ENCODE results near the gene SEMA6B. TPM values are rescaled to one million over a fixed set of nuclear protein-coding genes. Genes with fewer than 3 reads are reported as not detected.

Gene SEMA6B
- total RNA-seq, 1 donor from 2014 or later = 25.3 TPM

DNA sequence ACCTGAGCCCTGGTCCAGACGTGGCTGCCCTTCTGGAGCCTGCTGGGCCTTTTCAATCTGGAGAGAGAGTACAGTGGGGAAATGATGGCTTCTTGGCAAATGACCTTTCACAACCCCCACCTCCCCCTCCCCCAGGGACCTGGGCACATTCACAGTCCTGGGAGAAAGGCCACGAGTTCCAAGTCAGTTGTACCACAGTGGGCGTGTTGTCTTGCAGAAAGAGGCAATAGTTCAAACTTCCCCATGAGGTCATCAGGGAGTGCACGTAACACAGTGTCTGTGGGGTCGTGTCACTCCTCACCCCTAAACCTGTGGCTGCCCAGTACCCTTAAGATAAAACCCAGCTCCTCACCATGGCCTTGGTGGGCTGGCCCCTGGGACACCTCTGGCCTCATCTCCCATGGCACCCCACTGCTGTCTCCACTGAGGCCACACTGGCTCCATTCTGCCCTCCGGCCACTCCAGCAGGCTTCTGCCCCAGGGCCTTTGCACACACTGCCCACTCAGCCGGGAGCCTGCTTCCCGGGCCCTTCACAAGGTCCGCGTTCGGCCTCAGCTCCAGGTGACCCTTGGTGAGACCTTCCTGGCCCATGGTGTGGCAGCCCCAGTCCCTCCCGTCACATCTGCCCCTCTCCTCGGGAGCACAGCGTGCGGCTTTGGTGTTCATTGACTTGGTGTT is 54.5 kb downstream of the SEMA6B start:
- H3K27ac Mint-ChIP-seq (ENCODE audit: unreplicated experiment) = no peak overlapping the region
- no peaks in the 10 kb centered on the region for H3K27me3 Mint-ChIP-seq (ENCODE audit: low read depth)
- no peak overlapping the region for H3K4me3 Mint-ChIP-seq
- TF ChIP-seq, protein P1, sequence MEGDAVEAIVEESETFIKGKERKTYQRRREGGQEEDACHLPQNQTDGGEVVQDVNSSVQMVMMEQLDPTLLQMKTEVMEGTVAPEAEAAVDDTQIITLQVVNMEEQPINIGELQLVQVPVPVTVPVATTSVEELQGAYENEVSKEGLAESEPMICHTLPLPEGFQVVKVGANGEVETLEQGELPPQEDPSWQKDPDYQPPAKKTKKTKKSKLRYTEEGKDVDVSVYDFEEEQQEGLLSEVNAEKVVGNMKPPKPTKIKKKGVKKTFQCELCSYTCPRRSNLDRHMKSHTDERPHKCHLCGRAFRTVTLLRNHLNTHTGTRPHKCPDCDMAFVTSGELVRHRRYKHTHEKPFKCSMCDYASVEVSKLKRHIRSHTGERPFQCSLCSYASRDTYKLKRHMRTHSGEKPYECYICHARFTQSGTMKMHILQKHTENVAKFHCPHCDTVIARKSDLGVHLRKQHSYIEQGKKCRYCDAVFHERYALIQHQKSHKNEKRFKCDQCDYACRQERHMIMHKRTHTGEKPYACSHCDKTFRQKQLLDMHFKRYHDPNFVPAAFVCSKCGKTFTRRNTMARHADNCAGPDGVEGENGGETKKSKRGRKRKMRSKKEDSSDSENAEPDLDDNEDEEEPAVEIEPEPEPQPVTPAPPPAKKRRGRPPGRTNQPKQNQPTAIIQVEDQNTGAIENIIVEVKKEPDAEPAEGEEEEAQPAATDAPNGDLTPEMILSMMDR (conservative IDR thresholded peaks at IDR 0.05) = no peak
- DNase-seq (ENCODE audit: low read depth, low spot score) = no peak
- no peaks in the 10 kb centered on the region for H3K4me1 Mint-ChIP-seq
- H3K9me3 Mint-ChIP-seq = no peaks in the 10 kb centered on the region
- peaks cover 3% of the 10 kb centered on the region for H3K36me3 Mint-ChIP-seq (ENCODE audit: low read depth)

DNA sequence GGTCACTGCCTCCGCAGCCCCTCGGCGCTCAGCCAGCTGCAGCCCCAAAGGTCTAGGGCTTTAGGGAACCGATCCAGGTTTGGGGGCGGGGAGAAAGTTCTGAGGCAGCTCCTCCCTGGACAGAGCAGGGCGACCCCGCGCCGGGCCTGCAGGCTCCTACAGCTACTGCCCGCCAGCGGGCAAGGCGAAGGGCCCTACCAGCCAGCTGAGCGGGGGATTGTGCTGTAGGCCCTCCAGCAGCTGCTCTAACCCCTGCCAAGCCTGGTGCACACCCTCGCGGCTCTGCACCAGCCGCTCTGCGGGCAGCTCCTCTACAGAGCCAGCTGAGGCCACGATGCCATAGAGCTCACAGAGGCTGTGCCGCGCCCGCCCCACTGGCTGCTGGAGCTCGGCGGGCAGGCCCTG is 55.2 kb downstream of the SEMA6B start:
- H3K4me1 Mint-ChIP-seq = no peaks in the 10 kb centered on the region
- TF ChIP-seq, protein P1 (conservative IDR thresholded peaks at IDR 0.05) = no peak
- peaks cover 3% of the 10 kb centered on the region for H3K36me3 Mint-ChIP-seq (ENCODE audit: low read depth)
- no peaks in the 10 kb centered on the region for H3K9me3 Mint-ChIP-seq
- no peak overlapping the region for H3K4me3 Mint-ChIP-seq
- H3K27ac Mint-ChIP-seq (ENCODE audit: unreplicated experiment) = no peak overlapping the region
- no peaks in the 10 kb centered on the region for H3K27me3 Mint-ChIP-seq (ENCODE audit: low read depth)
- no peak for DNase-seq (ENCODE audit: low read depth, low spot score)

DNA sequence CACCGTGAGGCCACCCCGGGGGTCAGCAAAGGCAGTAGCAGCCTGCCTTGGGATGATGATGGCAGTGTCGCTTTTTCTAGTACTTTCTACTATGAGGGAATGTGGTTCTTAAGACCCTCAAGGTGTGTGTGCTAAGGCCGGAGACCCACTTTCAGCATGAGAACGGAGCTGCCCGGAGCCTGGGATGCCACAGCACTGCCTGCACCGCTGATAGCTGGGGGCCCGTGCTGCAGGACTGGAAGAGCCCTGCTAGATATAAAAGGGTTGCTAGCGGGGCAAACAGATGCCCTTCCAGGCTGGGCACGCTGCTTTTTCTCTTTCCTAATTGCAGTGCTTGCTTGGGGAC is 55.7 kb downstream of the SEMA6B start:
- TF ChIP-seq, protein P1 (conservative IDR thresholded peaks at IDR 0.05) = no peak
- Mint-ChIP-seq H3K27ac (ENCODE audit: unreplicated experiment) (no peak overlapping the region), H3K36me3 (ENCODE audit: low read depth) (peaks cover 3% of the 10 kb centered on the region), H3K4me3 (no peak overlapping the region), H3K9me3 (no peaks in the 10 kb centered on the region), H3K4me1 (no peaks in the 10 kb centered on the region), H3K27me3 (ENCODE audit: low read depth) (no peaks in the 10 kb centered on the region)
- no peak for DNase-seq (ENCODE audit: low read depth, low spot score)

DNA sequence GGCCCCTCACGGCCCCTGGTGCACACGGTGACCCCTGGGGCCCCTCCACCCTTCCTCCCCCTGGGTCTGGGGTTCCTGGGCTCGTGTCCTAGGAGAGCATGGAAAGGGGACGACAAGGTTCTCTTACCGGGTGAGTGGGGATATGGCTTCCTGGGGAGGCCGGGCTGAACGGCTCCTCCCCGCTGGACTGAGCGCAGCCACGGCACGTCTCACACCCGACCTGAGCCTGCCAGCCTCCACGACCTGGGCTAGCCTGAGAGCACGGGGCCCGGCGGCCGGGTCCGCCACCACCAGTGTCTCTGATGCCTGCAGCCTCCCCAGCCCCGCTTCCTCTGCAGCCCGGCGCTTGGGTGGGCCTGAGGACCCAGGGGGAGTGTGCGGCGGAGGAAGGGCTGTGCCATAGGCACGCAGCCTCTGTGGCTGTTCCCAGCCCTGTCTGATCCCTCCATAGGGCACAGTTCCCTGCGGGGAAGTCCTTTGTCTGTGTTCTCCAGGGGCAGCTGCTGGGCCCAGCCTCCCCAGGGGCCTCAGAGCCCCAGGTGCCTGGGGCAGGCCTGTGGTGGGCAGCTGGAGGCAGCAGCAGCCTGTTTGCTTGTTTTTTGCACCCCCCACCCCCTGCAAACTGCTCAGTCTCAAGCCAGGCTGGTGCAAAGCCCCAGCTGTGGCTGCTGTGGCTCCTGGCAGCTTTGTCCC is 56.2 kb downstream of the SEMA6B start:
- Mint-ChIP-seq H3K27me3 (ENCODE audit: low read depth) (no peaks in the 10 kb centered on the region), H3K27ac (ENCODE audit: unreplicated experiment) (no peak overlapping the region), H3K4me3 (no peak overlapping the region), H3K9me3 (no peaks in the 10 kb centered on the region), H3K36me3 (ENCODE audit: low read depth) (peaks cover 3% of the 10 kb centered on the region), H3K4me1 (no peaks in the 10 kb centered on the region)
- TF ChIP-seq, protein P1 (conservative IDR thresholded peaks at IDR 0.05) = no peak
- no peak for DNase-seq (ENCODE audit: low read depth, low spot score)

DNA sequence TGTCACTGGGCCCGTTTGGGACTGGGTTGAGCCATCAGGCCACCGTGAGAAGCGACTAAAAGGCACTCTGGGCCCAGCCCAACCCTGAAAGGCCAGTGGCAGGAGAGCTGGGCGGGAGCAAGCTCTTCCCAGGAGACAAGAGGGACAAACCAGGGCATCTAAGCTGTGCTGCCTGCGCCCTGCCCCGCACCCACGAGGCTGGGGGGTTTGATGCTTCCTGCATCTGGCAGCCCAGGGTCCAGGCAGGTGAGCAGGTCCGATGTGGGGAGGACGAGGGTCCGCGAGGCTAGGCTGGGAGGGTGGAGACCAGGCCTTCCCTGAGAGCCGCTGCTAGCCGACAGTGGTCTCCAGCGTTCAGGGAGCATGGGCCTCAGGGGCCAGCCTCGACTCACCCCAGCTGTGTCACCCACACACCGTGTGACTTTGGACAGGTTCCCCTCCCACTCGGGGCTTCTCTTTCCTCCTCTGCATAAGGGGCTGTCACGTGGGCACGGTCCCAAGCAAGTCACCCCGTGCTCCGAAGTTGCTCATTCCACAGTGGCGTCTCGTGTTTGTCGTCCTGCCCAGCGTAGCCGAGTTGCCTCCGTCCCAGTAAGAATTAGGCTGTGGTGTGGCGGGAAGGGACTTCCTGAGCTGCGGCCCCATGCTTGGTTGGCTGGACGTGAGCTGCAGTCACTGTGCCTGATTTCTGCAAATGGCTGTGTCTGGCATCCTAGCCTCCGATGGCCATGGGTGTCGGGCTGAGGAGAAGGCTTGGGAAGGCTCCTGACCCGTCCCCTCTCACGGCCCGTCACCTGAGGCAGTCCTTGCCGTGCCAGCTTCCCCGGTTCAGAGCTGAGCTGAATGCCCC is 57.0 kb downstream of the SEMA6B start:
- peaks cover 3% of the 10 kb centered on the region for H3K36me3 Mint-ChIP-seq (ENCODE audit: low read depth)
- peak overlapping the region; percentile 12 for H3K27ac Mint-ChIP-seq (ENCODE audit: unreplicated experiment)
- no peaks in the 10 kb centered on the region for H3K4me1 Mint-ChIP-seq
- DNase-seq (ENCODE audit: low read depth, low spot score) = no peak
- TF ChIP-seq, protein P1 (conservative IDR thresholded peaks at IDR 0.05) = no peak
- H3K9me3 Mint-ChIP-seq = no peaks in the 10 kb centered on the region
- H3K27me3 Mint-ChIP-seq (ENCODE audit: low read depth) = no peaks in the 10 kb centered on the region
- H3K4me3 Mint-ChIP-seq = no peak overlapping the region
